Stimulated activated CD4-positive, alpha-beta T cell treated with anti-CD3 and anti-CD28 coated beads, TNF-alpha, amount 100 ng/mL, for 24 hours (primary cell): ENCODE results near the gene CREB3L4.
A peak's percentile ranks its signal among the peaks of the same experiment; 100 is the strongest.
"Not testable (repeated sequence)": the region's sequence is repeated elsewhere in the genome, so short reads cannot be mapped to it uniquely, and the experiment has no call there.

Source experiments
- DNase-seq, 3 experiments: peaks; one replicate each; pipeline ENCODE4 v3.0.0-alpha.2; 2020; ENCODE audit warnings: low read depth in 3 of 3

The CREB3L4 gene

DNA sequence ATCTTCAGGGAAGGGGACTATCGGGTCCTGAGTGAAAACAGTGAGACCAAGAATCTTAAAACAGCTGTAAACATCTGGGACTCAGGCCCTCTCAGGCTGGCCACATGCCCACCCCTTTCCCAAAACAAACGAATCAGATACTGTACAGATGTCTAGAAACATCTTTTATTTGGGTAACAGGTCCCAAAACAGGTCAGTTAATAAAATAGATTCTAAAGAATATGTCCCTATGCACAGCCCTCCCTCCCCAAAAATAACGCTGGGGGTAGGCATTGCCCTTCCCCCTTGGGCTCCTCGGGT lies 8.8 kb upstream of the CREB3L4 start:
- no peak for DNase-seq

DNA sequence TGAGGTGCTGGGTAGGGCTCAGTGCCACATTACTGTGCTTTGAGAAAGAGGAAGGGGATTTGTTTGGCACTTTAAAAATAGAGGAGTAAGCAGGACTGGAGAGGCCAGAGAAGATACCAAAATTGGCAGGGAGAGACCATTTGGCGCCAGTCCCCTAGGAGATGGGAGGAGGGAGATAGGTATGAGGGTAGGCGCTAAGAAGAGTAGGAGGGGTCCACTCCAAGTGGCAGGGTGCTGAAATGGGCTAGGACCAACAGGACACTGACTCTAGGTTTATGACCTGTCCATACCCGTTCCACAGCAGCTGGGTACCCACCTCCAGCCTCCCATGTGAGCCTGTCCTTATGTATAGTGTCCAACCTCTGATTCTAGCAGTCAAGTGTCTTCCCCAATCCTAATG lies 8.2 kb upstream of the CREB3L4 start:
- DNase-seq, result no peak

GRCh38 chr1:153960206-153960605 lies 7.5 kb upstream of the CREB3L4 start:
- DNase-seq, result no peak

DNA sequence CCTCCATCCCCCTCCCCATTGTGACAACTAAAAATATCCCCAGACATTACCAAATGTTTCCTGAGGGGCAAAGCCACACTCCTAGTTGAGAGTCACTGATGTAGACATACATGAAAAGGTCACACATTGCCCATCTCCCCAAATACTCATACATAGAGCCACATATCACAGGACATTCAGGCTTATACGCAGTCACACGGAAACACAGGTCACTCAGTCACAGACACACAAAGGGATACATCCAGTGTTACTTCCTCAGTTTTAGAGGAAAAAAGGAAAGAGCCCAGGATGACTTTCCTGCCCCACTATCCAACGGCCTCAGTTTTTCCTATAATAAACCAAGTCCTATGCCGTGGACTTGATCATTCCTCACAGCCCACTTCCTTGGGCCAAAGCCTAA lies 6.3 kb upstream of the CREB3L4 start:
- no peak for DNase-seq

DNA sequence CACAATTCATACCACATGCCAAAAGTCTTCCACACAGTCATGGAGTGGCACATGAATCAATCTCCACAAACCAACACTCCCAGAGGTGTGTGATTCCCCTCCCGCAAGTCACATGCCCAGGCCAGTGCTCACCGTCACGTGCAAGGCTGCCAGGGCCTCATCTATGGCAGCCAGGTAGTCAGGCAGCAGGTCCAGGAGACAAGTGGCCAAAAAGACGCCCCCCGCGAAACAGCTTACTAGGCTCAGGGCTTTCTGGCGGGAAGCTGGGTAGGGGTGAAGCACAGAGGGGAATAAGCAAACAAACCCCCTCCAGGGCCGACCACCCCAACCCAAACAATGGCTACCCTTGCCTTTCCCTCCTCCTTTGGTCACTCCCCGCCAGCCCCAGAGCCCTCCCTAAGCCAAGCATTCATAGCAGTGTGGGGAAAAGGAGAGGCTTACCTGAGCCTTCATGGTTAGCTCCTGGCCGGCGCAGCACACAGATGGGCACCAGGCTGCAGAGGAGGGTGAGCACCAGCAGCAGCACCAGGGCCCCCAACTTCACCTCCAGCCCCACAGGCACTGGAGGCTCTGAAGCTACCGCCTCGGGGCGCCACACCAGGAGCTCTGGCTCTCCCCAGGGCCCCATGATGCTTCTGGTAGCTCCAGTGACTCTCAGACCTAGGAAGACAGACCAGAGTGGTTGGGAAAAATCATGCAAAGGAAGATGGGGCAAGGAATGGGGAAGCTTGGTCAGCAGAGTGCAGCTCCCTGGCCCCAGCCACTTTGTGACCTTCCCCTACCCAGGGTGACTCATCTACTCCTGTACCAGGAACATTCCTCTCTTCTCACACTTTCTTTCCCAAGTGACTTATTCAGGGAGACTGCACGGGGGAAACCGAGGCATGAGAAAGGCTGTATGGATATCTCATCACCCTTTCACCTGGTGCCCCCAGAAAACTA lies 5.3 kb upstream of the CREB3L4 start:
- no peak for DNase-seq

GRCh38 chr1:153963030-153963849 lies 4.5 kb upstream of the CREB3L4 start, which contains the start of gene SLC39A1:
Gene SLC39A1, minus strand, starts transcription at chr1:153963537. Its CDS starts 822 bp downstream, at chr1:153962715.
- peak; percentile 90 to 97 (median 94) for DNase-seq

GRCh38 chr1:153963850-153964331 lies 3.8 kb upstream of the CREB3L4 start:
- DNase-seq, result peak in 1 of 3 experiments; percentile 14

DNA sequence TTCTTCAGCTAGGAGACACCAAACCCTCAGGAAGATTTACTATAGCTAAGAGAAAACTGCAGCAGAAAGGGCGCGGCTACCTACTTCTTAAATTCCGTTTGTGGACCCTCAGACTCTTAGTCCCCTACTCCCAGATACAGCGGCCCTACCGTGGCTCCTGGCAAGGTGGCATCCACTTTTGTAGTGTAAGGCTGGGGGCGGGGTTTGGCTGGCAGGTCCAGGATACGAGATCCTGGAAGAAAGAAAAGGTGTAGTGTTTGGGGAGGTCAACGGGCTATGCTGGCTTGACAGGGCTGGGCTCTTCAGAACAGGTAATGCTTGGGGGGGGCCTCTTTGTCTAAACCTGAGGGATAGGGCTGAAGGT lies 280 bp downstream of the CREB3L4 start:
- no peak for DNase-seq

- DNase-seq, result no peak
Observed at GRCh38 chr1:153968408-153968807, 706 bp downstream of the CREB3L4 start.

GRCh38 chr1:153968972-153969371 lies 1.3 kb downstream of the CREB3L4 start:
- DNase-seq, result no peak

GRCh38 chr1:153970346-153970745 lies 2.6 kb downstream of the CREB3L4 start:
- no peak for DNase-seq

GRCh38 chr1:153973071-153973470 lies 5.4 kb downstream of the CREB3L4 start:
- DNase-seq, result no peak

- no peak for DNase-seq
Observed at GRCh38 chr1:153973525-153973924, 5.8 kb downstream of the CREB3L4 start.

DNA sequence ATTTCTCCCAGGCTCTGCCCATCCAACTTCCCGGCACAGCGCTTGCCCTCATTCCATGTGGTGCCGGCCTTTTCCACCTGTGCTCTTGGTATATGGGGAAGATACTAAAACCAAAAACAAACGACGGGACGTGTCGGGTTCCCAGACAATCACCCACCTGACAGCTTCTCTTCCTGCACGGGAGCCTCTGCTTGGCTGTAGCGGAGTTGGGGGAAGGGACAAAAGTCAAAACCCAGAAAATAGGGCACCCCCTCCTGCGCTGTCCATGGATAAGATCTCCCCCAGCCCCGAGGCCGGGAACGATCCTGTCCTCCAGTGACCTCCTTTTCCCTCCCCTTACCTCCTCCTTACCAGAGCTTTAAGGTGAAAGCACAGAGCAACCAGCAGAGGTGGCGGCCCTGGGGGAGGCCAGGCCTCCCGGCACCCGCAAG lies 9.1 kb downstream of the CREB3L4 start:
- DNase-seq, result no peak

GRCh38 chr1:153977250-153978240 lies 9.8 kb downstream of the CREB3L4 start, which contains the start of gene JTB:
Gene JTB, minus strand, starts transcription at chr1:153977674. Its CDS starts 422 bp downstream, at chr1:153977252.
- DNase-seq, result peak; percentile 74 to 86 (median 80)

DNA sequence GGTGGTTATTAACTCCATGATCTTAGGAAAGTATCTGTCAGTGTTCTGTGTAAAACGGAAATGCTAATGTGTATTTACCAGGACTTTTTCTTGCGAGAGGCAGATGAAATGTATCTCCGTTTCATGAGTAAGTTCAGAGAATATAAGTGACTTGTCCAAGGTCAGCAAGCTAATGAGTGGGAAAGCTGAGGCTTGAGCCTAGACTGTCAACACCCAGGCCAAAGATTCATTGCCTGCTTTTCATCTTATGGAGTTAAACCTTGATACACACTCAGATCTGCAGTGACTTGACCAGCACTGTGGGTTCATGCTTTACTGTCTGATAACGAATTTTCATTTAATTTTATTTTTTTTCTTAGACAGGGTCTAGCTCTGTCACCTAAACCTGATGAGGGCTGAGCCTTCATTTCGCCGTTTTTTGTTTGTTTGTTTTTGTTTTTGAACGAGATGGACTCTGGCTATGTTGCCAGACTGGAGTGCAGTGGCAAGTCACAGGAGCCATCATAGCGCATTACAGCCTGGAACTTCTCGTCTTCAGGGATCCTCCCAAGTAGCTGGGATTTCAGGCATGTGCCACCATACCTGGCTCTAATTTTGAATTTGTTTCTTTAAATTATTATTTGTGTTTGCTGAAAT lies 10.7 kb downstream of the CREB3L4 start:
- no peak for DNase-seq

DNA sequence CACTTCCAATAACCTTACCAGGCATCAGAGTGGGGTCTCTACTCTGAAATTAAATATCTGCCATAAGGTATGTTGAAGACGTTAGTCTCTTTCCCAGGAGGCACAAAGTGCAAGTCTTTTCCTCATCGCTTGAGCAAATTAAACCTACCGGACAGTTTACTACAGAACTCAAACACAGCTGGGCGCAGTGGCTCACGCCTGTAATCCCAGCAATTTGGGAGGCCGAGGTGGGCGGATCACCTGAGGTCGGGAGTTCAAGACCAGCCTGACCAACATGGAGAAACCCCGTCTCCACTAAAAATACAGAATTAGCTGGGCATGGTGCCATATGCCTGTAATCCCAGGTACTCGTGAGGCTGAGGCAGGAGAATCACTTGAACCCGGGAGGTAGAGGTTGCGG lies 11.4 kb downstream of the CREB3L4 start:
- not testable (repeated sequence) for DNase-seq

DNA sequence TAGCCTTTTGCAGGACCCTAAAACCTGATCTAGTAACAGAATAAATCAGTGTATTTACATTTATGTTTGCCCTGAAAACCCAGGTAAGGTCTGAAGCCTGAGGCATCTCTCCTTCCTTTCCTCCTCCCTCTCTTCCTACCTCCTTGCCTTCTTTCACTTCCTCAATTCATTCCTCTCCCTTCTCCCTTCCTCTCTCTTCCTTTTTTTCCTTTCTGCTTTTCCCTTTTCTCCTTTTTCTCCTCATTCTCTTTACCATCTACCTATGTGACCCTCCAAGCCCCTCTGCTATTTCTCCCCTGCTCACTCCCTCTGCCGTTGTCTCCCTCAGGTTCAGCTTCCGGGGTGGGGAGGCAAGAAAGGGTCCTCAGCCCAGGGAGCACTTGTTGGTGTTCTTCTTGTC lies 14.0 kb downstream of the CREB3L4 start:
- DNase-seq, result not testable (repeated sequence)

GRCh38 chr1:153984123-153984894 lies 16.6 kb downstream of the CREB3L4 start:
- DNase-seq, result no peak

DNA sequence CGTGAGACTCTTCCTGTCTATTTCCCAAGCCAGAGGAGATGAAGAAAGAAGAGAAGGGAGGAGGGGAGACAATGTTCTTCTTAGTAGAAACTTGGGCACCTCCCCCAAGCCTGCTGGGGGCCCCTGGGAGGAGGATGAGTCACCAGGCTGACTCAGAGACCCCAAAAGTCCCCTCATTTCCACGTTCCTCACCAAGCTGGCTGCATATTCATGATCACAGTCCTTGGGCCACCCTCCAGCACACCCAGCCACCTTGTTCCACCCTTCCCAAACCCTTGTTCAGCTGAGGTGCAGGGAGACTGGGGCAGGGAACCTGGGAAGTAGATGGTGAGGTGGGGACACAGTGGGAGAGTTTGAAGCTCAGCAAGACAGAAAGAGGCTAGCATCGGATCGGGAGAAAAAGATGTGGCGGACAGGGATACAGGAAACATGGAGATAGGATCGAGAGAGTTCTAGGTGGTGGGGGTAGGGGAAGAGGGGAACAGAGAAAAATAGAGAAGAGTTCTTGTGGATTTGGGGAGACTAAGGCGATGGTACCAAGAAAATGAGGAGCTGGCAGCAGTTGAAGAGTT lies 17.7 kb downstream of the CREB3L4 start:
- DNase-seq, result peak in 1 of 3 experiments; percentile 53
